GM21825 (cell line): Measurements from ENCODE around the gene CD81.

Experiments used
- ATAC-seq: cut with Tn5 transposase; IDR thresholded peaks from one replicate; pipeline ENCODE4 v1.9.1; 2021; ENCODE audit warnings: mild to moderate bottlenecking, moderate library complexity; ENCODE audit not compliant: unreplicated experiment

Gene CD81

DNA sequence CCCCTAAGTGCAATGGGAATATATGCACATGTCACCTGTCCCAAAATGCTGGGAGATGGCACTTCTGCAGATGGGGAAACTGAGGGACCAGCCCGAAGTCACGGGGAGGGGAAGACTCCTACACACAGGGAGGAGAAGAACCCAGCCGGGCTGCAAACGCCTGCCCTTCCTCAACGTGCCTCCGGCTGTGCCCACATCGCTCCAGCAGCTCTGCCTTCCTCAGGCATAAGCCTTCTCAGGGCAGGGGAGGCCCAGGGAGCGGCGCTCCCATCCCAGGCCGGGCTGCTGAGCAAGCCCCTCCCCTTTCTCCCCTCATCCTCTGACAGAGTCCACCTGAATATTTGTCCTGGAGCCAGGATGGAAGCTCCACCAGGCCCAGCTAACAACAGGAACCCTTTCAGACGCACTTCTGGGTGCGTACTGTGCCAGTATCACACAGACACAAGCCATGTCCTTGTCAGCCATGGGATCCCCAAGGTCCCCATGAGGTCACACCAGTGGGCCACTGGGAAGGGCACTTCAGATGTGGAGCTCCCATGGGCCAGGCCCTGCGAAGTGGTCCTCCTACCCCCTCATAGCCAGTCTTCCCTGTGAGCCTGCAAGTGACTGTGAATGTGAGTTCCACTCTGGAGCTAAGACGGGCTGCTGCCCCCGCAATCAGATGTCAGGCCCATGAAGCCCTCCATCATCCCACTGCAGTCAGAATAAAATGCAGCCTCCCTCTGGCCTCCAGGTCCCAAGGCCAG lies 2.5 kb upstream of the CD81 start:
- no peak for ATAC-seq

DNA sequence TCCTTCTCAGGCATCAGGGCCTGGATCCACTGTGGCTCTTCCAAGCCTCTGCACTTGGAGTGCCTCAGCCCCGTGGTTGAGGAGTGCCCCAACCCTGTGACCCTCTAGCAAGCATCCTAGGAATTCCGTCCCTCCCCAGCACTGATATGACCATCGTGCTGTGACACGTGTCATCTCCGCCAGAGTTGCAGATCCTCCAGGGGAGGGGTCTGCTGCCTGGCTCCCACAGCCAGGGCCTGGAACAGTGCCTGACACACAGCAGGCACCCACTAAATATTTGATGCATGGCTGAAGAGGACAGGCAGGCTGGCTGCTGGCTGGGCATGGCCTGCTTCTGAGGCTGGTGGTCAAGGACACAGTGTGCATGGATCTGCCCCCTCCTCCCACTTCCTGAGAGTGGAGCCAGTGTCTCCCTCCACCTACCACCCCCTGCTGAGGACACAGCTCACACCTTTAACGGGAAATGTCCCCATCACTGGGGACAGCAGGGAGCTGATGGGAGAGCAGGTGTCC lies 1.7 kb upstream of the CD81 start:
- no peak for ATAC-seq

DNA sequence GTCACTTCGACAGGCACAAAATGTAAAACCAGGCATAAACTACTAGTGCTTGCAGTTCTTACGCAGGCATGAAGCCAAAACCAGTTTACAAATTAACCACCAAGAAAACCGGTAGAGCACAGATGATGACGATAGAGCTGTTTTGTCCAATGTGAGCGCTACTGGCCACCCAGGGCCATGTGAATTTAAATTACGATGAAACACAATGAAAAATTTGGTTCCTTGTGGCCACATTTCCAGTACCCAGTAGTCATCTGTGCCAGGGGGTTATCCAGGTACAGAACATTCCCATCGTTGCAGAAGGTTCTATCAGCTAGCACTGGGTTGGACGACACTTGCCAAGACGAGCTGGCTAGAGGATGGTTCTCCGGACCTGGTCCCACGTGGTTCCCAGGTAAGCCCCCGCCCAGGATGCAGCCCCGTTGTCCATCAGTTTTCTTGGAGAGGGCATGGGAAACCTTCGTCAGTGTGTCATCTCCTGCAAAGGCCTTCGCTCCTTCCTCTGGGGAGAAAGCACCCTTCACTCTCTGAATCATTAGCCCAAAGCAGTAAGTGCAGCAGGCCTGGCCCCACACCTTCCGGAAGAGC lies 1.1 kb upstream of the CD81 start:
- ATAC-seq = no peak

DNA sequence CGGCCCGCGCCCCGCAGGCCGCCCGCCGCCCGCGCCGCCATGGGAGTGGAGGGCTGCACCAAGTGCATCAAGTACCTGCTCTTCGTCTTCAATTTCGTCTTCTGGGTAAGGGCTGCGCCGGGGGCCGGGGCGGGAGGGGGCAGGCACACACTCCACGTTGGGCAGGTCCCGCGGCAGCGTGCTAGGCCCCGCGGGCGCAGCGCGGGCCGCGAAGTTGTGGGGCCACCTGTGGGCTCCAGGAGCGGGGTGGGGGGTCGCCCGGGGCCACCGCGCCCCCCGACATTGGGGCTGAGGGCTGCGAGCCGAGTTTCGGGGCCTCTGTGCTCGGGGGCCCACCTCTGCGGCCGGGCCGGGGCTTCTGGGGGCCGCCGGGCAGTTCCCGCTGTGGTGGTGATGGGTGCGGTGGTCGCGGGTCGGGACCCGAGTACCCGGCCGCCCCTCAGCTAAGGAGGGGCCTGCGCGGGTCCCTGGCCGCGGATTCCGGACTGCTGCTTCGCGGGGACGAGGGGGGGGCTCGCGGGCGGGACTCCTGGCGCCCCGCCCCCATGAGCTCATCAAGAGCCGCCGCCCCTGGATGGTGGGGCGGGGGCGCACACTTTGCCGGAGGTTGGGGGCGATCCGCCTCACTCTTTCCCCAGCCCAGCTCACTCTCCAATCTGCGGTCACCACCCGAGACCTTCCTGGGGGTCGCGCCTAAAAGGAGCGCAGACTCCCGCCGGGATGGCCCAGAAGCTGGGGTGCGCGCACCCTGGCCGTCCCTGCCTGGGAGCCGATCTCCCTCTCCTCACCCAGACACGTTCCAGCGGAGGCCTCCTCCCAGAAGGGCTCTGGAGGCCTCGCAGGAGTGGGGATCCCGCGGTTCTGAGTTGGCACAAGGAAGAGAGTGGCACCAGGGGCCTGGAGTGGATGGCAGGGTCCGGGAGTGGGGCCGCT lies 667 bp downstream of the CD81 start:
- no peak for ATAC-seq

DNA sequence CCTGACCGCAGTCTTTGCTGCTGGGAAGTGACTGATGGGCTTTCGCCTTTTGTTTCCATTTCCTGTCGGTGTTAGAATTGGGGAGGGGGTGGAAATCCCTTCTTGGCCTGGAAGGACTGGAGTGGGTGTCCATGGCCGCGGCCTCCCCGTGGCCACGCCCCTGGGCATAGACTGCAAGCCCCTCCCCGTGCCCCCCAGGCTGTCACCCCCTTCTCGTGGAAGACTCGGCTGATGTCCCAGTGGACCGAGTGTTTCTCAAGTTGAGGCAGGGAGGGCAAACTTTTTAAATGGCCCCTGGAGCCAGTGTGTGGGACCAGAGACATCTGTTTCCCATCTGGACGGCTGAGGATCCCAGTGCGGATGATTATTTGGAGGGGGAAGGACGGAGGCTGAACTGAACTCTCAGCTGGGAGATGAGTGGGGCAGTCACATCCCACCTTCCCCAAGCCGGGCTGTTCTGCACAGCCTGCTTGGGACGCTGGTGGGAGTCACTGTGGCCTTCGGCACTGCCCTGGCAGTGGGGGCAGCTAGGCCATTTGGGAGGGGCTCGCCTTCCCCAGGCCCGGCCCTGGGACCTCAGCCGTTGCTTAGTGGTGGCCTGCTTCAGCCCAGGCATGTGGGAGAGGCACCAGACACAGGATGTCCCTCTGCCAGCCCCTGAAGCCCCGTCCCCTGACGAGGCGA lies 1.6 kb downstream of the CD81 start:
- ATAC-seq = no peak

DNA sequence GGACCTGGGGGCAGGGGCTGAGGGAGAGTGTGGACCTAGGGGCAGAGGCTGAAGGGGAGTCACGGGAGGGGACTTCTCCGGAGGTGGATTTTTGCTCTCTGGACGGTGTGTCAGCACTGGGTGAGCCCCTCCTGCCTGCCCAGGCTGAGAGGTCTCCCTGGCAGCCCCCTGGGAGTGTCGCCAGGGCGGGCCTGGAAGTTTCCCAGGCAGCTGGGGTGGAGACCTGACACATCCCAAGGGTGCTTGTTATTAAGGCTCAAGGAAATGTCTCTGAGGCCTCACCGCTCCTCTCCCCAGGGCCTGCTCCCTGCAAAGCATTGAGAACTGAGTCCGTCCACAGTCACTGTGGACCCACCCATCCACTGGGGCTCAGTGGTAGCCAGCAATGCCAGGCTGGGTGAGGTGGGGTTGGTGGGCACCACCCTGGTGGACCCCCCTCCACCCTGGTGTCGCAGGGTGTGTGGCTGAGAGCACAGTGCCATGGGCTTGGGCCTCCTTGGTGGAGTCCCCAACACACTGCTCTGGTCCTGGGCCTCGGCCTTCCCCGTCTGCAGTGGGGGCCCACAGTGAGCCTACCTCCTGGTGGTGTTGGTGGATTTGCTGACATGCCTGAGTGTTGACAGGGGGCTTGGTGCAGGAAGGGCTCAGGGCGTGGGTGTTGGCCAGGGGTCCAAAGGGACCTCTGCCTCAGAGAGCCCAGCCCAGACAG lies 2.5 kb downstream of the CD81 start:
- ATAC-seq = no peak

DNA sequence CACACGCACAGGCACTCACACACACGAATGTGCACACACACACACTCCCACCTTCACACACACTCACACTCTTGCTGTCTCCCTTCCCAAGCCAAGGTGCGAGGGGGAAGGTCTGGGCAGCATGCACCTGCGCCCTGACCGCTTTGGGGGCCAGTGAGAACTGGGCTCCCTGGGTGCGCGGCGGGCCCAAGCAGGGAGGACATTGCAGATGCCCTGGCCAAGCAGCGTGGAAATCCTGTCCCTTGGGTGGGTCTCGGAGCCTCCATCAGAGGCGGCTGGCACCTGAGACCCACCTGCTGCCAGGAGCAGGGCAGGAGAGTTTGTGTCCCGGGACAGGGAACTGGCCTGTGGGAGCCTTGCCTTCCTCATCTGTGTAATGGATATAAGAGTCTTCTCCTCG lies 3.3 kb downstream of the CD81 start:
- ATAC-seq = no peak

DNA sequence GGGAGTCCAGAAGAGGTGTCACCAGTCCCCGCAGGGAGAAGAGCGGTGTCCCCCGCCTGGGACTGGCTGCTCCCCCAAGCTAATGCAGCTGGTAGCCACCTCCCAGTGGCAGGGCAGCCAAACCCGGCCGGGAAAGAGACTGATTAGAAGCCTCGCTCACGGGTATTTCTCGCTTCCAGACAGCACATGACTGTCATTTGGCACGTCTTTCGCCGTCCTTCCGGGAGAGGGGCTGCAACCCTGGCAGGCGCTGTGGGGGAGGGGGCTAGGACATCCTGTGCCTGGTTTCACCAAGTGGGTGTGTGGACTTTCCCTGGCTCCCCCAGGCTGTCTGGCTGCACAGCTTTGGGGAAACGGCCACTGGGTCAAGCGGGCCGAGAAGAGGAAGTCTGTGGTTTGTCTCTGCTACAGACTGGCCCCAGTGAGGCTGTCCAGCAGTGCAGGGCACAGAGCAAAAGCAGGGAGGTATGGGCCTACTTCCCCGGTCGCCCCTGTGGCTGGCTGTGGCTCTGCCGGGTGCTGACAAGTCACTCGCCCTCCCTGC lies 3.8 kb downstream of the CD81 start:
- ATAC-seq = no peak

DNA sequence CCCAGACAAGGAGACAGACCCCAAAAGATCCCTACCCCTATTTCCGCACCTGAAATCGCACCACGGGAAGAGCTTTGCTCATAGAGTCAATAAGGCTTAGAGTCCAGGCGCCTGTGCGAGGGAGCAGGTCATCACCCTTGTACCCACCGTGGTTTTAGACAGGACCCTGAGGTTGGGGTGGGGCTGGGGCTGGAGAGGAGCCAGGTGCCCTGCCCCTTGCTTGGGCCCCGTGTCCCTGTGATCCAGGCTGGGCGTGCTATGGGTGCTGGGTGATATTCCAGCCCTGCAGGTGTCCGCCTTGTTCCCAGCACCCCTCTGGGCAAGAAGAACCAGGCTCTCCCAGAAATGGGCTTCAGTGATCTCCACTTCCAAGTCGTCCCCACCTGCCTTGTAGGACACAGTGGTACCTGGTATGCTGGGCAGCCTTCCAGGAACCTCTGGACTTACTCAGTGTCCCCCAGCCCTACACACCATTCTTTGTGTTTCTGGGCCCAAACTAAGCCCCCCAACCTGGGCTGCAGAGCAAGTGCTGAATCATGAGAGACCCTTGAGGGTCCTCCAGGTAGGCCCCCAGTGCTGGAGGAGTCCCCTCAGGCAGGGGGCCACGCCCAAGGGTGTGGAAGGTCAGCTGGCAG lies 4.5 kb downstream of the CD81 start:
- no peak for ATAC-seq

DNA sequence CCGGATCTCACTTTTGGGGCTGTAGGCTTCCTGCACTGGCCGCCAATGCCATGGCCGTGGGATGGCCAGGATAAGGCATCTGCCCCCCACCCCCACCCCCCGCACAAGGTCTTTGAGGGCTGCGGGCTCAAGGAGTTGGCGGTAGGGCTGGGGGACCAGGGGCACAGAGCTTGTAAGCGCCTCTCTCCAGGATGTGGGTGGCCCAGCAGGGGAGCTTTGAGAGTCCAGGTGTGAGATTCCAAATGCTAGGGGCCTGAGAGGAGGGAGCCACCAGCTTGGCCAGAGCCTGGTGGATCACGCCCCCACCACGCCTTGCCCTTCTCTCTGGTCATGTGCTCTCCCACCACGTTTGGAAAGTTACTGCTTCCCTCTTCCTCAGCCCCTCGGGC lies 5.0 kb downstream of the CD81 start:
- ATAC-seq = no peak

DNA sequence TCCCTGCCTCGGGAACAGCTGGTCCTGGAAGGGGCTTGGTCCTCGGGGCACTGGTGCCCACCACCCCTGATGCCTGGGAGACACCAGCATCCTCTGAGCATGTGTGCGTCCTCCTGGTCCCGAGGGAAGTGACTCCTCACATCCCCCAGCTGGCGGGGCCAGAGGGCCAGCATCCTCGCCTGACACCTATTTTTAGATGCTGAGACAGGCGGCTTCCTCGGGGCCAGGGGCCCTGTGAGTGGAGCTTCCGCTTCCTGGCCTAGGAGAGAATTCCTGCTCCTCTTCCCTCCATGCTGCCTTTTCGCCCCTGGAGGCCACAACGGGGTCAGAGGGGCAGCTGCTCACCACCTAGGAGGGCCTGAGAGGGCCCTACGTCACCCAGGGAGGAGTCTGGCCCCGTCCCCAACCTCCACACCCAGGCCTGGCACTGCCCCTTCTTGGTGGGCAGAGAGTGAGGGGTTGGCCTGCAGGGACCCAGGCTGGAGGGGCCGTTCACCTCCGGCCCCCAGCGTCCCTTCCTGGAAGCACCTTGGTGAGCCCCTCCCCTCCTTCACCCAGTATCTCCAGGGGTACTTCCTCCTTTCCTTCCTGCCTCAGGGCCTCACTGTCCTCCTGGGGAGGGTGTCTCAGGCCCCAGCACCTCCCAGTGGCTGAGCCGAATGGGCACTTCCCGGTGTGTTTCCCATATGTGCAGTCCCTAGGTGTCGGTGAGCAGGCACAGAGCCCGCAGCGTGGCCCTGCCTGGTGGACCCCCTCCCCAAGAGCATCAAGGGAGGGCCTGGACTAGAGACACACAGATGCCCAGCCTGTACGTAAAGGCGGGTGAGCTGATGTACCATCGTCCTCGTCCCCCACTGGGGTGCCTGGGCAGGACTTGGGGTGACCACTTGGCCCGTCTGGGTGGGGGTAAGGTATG lies 6.1 kb downstream of the CD81 start:
- no peak for ATAC-seq

DNA sequence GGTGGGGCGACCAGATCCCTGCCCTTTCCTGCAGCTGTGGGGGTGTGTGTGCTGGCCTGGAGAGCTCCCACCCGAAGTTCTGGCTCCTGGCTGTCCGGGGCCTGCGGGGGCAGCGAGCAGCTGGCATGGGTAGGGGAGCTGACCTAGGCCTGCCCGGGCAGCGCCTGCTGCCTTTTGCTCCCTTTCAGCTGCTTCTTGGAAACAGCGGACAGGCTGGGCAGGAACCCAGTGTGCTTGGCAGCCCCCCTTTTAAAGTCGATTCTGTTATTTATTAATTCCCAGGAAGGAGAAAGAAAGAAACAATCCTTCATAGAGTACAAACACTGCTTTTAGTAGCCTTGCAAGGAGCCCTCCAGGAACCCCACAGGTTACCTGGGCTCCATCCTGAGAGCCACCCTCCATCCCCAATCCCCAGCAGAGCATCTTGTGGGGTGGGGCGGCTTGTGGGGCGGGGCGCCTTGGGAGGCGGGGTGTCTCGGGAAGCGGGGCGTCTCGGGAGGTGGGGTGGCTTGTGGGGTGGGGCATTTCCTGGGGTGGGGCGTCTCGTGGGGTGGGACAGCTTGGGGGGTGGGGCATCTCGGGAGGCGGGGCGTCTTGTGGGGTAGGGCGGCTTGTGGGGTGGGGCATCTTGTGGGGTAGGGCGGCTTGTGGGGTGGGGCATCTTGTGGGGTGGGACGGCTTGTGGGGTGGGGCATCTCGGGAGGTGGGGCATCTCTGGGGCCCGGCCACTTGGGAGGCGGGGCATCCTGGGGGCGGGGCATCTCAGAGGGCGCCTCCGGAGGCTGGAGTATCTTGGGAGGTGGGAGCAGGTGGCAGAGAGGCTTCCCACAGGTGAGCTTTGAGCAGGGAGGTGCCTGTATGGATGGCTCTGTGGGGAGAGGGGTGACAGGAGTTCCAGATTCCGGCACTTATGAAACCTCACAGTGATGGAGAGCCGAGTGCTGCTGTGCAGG lies 7.0 kb downstream of the CD81 start:
- ATAC-seq = no peak

DNA sequence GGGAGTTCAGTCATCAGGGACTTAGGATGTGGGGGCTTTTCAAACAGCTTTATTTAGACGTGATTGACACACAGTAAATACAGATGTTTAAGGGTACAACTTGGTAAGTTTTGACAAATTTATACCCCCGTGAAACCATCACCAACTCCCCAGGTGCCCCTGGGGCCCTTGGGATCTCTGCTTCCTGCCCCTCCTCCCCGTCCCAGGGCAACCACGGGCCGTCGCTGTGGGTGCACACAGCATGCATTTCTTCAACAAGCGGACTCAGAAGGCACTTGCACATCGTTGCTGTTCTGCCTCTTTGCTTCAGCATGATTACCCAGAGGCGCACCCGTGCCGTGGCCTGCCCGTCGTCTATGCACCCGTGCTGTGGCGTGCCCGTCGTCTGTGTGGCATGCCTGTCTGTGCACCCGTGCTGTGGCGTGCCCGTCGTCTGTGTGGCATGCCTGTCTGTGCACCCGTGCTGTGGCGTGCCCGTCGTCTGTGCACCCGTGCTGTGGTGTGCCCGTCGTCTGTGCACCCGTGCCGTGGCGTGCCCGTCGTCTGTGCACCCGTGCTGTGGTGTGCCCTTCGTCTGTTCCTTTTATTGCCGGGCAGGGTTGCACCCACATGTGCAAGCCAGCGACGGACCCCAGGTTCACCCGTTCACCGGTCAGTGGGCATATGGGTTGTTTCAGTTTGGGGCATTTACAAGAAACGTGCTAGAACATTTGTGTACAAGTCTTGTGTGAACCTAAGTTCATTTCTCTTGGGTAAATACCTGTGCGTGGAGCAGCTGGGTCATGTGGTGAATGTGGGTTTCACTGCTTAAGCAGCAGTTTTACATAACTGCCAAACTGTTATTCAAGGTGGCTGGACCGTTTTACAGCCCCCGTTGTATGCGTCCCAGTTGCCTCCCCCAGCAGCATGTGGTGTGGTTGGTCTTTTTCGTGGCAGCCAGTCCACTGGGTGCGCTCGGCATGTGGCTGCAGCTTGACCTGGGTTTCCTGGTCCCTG lies 8.3 kb downstream of the CD81 start:
- peak; percentile 26 for ATAC-seq

DNA sequence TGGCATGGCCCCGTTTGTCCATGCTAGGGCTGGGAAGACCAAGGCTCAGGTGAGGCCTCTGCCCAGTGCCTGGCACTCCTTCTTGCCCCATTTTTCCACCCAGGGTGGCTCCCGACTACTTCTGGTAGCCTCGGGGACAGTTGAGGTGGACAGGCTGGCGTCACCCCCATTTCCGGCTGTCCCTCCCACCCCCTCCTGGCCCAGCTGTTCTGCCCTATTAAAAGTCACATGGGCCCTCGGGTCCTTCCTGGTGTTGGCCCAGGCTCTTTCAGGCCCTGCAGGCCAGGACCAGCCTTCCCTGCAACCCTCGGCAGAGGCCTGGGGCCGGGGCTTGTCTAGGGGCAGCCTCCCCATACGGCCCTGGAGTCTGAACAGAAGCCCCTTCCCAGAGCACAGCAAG lies 9.5 kb downstream of the CD81 start:
- no peak for ATAC-seq

DNA sequence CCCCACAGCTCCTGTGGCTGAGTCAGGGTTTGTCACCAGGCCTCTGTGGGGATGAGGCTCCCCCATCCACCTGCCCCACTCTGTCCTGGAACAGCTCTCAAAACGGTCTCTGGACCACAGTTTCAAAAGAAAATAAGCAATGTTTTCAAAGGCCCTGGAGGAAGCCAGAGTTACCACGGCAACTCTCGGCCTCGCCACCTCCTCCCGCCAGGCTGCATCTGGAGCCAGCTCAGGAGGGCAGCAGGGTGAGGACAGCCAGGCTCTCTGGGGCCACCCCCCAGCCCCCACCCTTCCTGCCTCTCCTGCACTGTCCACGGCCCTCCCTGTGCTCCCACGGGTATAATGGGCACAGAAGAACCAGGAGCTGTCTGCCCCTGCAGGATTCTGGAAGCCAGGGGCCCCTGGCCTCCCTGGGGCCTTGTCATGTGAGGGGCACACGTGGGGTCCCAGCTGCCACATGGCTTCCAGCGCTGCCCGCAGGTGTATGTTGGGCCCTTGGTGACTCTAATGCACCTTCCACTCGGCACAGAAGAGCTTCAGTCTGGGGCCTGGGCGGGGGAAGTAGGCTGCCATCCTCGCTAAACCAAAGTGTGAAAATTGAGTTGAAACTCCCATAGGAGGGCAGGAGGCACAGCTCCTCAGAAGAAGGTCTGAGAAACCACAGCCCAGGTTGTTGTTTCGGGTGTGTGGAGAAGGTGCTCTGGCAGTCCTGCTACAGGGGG lies 10.3 kb downstream of the CD81 start:
- no peak for ATAC-seq
